Endometrial microvascular endothelial cells (primary cell): ENCODE data around the gene C1orf74. TPM values are rescaled to one million over a fixed set of nuclear protein-coding genes. Genes with fewer than 3 reads are reported as not detected.
"Not testable (repeated sequence)": the region's sequence is repeated elsewhere in the genome, so short reads cannot be mapped to it uniquely, and the experiment has no call there.

Experiments
- in situ Hi-C: cut with HindIII; loops from 2 replicates; pipeline ENCODE4 v1.10.0; 2017; ENCODE audit warnings: low sequenced_read_pairs, low pct_unique_long_range_greater_than_20kb; ENCODE audit errors: inconsistent ontology term
- total RNA-seq: library from RNA; depleted of rRNA; stranded (reverse); fragments of >200 nt; gene quantifications from one replicate; pipeline ENCODE4 v1.2.3, GENCODE V29; 2015; ENCODE audit errors: inconsistent ontology term

Gene C1orf74
- total RNA-seq, 1 donor from 2014 or later, result 3.7 TPM

DNA sequence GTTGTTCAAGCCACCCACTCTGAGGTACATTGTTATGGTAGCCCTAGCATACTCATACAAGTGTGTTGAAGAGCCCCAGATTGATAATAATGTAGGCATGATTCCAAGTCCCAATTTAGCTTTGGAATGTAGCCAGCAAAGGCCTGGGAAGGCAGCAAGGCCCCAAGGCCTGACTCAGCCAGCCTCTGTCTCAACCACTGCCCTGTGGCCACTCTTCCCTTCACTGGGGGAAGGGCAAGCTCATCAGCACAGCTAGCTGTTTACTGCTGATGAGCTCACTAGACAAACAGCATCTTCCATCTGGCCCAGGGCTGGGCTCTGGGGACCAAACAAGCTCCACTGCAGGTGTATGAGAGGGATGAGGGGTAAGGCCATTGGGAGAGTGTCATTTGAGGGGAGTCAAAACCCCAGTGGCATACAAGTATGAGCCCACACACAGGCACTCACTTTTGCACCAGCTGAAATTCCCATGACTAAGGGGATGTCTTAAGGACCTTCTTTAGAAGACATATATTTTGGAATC is 23.8 kb upstream of the C1orf74 start:
- in situ Hi-C loops, result no loop called here

DNA sequence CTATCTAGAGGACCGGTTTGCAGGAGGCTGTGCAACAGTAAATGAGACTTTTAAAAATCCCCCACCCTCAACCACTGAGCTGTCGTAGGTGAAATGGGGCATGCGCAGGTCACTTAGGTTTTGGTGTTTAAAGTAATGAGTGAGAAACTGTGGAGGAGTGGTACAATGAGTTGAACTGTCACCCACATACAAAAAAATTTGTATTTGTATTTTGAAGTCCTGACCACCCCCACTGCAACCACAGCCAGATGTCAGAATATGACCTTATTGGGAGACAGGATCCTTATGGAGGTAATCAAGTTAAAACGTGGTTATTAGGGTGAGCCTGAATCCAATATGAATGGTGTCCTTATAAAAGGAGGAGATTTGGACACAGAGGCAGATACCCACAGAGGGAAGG is 23.1 kb upstream of the C1orf74 start:
- in situ Hi-C loops, result no loop called here

DNA sequence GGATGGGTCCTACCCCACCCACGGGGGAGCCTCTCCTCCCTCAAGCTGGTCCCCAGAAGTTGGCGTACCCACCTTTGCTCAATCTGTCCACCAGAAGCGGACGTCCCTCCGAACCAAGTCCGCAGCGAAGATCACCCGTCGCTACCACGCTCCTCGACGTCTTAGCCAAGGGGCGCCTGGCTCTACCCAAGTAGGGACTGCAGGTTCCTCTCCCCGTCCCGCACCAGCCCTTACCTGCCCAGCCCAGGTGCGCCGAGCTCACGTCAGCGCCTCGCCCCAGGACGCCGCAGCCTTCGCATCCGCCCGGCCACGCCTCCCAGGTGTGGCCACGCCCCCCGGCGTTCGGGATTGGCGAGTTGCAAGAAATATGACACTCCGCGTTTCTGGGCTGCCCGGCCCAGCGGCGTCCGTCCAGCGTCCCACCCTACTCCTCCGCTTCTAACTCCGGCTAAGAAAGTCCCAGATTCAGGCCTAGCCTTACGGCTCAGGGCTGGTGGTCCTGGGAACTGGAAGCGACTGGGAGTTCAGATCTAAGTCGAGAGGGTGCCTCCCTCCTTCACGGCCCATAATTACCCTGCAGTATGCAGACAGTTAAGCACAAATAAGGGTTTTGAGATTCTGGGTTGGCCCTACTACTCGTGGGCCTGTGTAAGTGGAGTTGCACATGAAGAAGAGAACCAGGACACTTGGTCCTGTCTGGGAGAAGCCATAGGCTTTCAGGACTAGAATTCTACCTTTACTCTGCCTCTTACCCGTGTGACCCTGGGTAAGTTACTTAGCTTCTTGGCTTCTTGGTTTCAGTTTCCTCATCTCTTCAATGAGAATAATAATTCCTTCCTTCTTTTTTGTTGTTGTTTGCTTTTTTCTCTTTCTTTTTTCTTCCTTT is 21.8 kb upstream of the C1orf74 start, which contains the start of gene IRF6:
Gene IRF6, minus strand, starts transcription at position 268 of the 886 bp plus-strand sequence. CDS start 4,729 bp downstream, outside the sequence.
- in situ Hi-C loops, result no loop called here

DNA sequence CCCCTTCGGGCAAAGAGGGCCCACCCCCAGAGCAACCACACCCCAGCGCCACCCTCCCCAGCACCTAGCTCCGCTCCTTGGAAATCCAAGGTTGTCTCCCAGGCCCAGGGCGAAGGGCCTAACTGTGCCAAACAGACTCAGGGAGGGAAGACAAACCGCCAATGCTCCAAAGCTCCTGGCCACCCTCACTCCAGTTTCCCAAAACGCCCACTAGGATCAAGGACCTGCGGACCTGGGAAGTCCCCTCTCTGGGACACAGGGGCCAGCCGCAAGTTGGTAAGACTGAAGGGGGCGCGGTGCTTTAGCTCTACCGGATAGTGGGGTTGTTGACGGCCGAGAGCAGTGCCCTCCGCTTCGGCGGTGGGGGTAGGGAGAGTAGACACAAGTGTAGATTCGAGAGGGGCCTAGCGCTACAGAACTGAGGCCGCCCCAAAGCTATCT is 21.0 kb upstream of the C1orf74 start:
- in situ Hi-C loops, result no loop called here

DNA sequence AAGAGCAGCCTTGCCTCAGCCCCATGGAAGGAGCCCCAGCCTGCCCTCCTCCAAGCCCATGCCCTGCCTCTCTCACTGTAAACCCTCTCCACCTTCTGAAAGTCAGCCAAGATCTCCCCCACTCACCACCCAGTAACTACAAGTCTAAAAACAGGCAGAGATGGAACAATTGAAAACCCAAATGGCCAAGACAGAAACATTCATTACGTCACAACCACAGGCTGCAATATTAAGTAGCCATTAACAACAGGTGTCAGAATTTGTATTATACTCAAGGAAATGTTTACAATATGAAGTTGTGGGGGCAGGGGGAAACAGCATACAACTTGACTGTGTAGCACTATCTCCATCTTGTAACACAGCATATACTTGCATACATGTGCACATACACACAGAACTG is 19.2 kb upstream of the C1orf74 start:
- in situ Hi-C loops, result no loop called here

DNA sequence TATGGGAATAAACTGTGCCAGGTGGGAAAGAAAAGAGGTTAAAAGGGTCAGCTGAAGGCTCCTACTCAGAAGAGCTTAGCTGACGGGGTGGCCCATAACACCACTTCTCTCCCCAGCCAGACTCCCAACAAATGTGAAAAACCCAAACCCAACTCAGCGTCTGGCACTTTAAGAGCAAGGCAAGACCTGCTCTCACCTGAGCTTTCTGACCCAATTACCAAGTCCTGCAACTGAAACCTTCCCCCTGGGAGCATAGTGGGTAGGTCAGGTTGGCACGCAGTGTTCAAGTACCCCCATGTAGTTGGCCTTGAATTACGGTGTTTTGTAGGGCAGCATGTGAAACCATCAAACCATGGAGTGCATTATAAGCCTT is 18.4 kb upstream of the C1orf74 start:
- in situ Hi-C loops, result no loop called here

DNA sequence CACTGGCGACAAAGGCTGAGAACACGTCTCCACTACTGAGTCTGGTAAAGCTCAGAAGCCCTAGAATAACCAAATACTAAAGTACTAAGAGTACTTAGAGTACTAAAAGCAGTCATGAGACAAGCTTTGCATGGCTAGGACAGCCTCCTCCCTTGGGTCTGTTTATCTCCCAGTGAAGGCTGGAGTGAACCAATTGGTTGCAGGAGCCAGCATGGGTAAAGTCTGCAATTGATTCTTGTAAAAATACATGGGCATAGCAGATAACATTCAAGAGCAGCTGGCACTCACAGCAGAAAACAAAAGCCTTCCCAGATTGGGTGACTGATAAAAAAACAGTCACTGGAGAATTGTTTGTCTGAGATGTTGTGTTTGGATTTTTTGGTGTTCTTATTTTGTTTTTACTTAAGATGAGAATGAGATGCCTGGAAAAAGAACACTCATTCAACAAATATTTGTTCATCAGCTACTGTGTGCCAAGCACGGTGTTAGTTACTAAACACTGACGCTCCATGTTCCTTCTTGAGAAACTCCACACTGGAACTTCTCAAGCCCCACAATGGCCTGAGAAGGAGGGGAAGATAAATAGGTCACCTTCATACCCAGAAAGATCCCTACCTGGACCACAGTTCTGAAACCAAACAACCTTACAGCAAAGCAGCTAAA is 17.9 kb upstream of the C1orf74 start:
- in situ Hi-C loops, result no loop called here

DNA sequence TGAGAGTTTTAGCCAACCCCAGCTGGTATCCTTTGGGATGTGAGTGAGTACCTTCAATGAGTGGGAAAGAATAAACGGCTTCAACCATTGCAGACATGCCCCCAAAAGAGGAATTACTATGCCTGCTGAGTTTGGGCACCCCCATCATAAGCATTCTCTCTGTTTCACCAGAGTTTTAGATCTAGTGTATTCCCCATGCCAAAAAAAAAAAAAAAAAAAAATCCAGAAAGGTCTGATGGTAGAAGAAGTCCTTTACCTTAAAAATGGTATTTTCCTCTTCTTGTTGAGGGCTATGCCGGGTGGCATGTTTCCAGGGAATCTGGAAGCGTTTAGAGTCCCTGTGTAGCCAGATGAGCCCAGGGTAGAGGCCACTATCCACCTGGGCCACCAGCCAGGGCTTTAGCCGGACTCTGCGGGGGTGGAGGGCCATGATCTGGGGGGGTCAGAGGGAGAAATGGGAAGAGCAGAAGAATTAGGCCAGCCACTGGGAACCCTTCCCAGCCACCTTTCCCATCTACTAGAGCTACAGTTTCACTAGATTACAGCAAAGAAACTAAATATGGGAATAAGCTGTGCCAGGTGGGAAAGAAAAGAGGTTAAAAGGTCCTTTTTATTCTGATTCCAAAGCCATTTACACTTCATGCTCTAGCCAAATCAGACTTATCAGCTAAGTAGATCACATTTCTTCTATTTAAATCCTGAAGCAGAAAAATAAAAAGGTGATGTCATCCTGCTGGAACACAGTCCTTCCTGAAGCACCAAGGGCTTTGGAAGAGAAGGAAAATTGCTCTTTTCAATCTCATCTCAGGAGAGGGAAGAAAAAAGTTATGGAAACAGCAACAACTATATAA is 16.9 kb upstream of the C1orf74 start:
- in situ Hi-C loops, result no loop called here

DNA sequence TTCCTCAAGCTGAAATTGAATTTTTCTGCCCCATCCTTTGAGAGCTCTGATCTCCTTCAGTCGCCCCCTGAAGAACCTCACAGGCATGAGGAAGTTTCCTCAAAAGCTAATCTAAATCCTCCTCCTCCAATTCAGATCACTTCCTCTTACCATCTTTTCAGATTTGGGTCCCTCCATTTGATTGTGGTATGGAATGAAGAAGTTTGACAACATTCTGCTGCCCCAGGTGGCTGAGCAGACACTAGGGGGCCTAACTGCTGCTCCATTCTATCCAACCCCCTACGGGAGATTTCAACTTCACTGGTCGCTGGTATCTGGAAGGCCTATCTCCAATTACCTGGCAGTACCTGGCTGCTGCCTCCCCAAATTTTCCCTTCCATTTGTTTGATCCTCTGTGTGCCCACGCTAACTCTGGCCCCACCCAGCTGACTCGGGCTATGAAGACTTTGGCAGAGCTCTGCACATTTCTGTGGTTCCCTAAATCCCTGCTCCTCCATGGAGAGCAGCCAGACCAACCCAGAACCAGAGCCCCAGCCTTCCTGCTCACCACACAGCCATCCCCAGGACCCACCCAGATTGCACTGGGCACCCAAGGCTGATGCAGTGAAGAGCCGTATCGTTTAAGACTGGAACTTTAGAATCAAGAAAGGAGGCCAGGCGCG is 13.8 kb upstream of the C1orf74 start:
- in situ Hi-C loops, result no loop called here

DNA sequence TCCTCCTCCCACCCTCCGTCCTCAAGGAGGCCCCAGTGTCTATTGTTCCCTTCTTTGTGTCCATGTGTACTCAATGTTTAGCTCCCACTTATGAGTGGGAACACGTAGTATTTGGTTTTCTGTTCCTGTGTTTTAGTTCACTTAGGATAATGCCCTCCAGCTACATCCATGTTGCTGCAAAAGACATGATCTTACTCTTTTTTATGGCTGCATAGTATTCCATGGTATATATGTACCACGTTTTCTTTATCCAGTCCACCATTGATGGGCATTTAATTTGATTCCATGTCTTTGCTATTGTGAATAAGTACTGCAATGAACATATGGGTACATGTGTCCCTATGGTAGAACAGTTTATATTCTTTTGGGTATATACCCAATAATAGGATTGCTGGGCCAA is 9.4 kb upstream of the C1orf74 start:
- in situ Hi-C loops, result not testable (repeated sequence)

DNA sequence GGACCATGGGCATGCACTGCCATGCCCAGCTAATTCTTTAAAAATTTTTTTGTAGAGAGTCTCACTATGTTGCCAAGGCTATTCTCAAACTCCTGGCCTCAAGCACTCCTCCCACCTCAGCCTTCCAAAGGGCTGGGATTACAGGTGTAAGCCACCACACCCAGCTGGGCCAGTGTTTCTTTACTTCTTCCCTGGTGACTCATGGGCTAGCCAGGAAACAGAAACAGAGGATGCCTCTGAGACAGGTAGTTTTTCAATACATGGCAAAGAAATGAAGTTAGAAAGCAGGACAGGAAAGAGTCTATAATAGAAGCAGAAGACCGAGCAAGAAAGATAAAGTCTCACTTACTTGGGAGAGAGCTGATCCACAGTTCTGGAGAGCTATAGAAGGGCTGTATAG is 7.6 kb upstream of the C1orf74 start:
- in situ Hi-C loops, result no loop called here

DNA sequence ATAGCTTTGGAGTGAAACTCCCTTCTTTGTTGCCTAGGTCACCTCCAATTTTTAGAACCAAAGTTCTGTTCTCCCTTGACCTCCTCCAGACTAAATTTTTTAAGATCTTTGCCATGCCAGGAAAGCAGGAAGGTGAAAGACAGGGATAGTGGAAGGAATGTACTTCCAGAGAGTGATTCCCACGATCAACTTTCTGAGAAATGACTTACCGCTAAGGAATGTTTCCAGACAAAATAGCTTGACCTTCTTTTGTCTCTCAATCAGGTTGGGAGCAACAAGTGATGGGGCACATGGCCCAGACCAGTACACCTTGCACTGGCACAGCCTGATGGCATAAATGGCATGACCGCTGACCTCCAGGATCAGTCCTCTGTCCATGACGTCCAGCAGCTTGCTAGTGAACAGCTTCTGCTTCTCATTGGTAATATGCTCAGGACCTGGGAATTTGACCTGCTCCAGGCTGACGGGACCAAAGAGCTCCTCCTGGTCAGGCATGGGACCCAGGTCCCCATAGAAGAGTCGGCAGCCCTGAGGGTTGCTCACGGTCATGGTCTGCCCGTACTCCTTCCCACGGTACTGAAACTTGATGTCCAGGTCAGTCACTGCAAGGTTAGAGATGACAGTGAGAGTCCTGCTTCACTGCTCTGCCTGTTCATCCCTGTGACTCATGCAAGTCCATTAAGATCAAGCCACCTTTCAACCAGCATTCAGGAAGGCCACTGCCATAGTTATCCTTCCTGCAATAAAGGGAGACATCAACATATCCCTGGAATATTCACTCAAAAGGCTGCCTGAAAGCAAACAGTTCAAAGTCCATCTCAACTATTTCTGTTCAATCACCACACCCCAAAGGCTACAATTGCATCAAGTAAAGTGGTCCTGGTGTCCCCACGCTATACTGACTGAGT is 6.2 kb upstream of the C1orf74 start:
- in situ Hi-C loops, result no loop called here

DNA sequence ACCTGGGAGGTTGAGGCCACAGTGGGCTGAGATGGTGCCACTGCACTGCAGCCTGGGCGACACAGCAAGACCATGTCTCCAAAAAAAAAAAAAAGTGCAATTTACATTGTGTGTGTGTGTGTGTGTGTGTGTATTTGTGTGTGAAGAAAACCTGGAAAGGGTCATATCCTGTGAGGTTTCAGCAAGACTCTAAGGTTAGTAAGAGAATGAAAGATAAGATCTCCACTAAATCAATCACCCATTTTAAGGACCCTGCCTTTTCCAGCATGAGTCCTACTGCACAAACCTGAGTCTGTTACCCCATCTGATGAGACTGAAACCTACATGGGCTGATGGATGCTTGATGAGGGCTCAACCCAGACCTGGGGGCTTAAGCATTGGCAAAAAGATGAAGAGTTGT is 4.9 kb upstream of the C1orf74 start:
- in situ Hi-C loops, result no loop called here

DNA sequence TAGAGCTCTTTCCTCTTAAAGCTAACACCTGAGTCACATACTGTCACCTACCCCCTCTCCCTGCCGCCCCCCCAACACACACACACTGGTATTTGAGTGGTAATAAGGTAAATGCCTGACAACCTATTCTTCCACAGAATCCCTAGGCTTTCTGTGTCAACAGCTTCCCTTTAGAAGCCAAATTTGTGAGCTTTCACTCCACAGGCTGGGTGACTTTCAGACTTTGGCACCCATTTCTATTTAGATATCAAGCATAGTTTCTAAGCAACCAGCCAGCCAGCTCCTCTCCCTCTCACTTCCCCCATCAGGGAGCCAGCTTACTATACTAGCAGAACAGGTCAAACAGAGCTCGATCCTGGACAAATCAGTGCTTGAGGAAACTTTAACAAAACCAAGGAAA is 3.2 kb upstream of the C1orf74 start:
- in situ Hi-C loops, result no loop called here

DNA sequence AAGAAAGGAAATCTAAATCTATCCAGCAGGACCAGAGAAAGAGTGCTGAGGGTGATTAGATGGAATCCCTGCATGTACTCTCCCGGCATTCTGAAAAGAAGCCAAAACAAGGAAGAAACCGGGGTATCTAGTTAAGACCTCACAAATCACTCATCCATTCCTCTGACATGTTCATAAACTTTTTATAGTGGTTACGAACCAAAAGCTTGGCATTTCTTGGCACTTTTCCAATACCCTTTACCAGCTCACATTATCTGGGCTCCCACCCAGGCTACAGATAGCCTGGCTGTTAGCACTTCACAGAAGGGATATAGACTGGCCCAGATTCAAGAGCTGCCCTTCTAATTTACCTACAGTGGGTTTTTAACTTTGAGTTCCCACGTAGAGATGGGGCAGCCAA is 1.8 kb upstream of the C1orf74 start:
- in situ Hi-C loops, result no loop called here

DNA sequence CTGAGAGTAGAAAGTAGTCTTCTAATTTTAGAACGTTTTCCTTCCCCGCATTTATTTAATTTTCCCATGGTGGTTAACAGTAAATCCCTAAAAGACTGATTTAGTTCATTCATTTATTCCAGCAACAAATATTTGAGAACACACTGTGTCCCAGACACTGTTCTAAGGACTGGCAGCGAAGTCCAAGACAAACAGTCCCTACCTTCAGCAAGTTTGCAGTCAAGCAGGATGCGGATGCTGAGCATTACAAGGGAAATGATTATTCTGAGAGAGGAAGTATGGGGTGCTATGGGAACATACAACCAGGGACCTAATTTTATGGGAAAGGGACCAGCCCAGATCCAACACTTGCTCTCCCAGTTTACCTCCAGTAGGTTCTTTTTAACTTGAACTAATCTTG is 1.2 kb upstream of the C1orf74 start:
- in situ Hi-C loops, result no loop called here

DNA sequence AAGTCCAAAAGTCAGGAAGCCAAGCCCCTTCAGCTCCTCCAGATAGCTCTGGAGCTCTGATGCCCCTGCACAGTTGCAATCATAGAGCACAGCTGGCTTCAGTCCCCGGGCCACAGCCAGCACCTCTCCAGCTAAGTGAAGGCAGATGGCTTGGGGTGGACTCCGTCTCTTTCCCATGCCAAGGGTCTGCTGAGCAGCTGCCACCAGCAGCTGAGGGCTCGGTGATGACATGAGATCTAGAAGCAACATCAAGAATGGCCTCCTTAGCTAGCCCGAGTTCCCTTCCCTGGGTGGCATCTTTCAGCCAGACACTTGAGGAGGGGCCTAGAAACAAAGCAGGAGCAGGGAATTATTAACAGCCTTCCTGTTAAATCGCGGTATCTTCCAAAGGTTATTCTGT is 973 bp downstream of the C1orf74 start:
- in situ Hi-C loops, result no loop called here

DNA sequence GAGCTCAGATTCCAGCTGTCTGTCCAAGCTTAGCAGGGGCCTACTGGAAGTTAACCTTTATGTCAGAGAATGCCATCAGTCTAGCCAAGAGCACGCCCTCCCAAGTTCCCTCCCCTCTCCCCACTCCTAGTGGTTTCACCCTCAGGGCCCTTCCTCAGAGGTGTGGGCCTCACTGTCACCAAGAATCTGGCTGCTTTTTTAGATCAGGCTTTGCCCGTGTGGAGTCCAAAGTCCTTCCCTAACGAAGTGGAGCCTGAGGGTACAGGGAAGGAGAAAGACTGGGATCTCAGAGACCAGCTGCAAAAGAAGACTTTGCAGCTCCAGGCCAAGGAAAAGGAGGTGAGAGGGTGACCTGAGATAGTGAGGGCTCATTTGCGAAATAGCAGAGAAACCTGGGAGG is 4.1 kb downstream of the C1orf74 start:
- in situ Hi-C loops, result no loop called here
